ENCODE results near the gene COG6. TPM values are rescaled to one million over a fixed set of nuclear protein-coding genes. Genes with fewer than 3 reads are reported as not detected.

Gene COG6
- total and polyA plus RNA-seq, 2 of the 13 experiments (the other 11 are each of a cell fraction or from before 2014, with no cell fraction given) = 23.5 to 26.1 TPM

GRCh38 chr13:39685652-39686051 is 30.2 kb downstream of the COG6 start:
- in situ Hi-C loops (cut with HindIII; ENCODE audit: extremely low pct_ligation_motif_present, low pct_unique_long_range_greater_than_20kb) = no loop called here
- Histone ChIP-seq H2AFZ (ENCODE audit: low read length) (no peak overlapping the region), H3K36me3 (replicated peaks in 1 of 2; ENCODE audit: control insufficient read depth in 1 of 2, insufficient read depth in 2 of 2, low read length in 2 of 2) (peaks cover 1 to 21% of the 10 kb centered on the region in 2 experiments; a peak in 4 of 5 replicates), H3K4me1 (ENCODE audit: insufficient read depth, low read length) (no peaks in the 10 kb centered on the region), H3K79me2 (ENCODE audit: insufficient read depth, low read length) (no peaks in the 10 kb centered on the region), H3K9me3 (ENCODE audit: low read length) (no peaks in the 10 kb centered on the region), H3K4me2 (ENCODE audit: low read depth, low read length) (no peak overlapping the region), H4K20me1 (ENCODE audit: insufficient read depth, low read length) (no peaks in the 10 kb centered on the region), H3K27me3 (ENCODE audit: control insufficient read depth in 1 of 2, insufficient read depth in 2 of 2, low read length in 2 of 2) (no peaks in the 10 kb centered on the region), H3K9ac (ENCODE audit: insufficient read depth, low read depth, low read length) (no peak overlapping the region), H3K4me3 (replicated peaks in 1 of 3; ENCODE audit: insufficient read depth in 1 of 3, low read depth in 2 of 3, low read length in 3 of 3) (no peak overlapping the region), H3K27ac (ENCODE audit: extremely low read length, insufficient read depth, low read length) (no peak overlapping the region)
- CTCF ChIA-PET (ENCODE audit: low intra/inter-chr PET ratio, low total read pairs) = interaction anchor here (1.8 kb wide), 1 partner anchor 1091 kb away, joined by 7 read pairs; no protein-coding TSS in a partner anchor
- DNase-seq (ENCODE audit: low spot score) (no peak), FAIRE-seq (no peak), ATAC-seq (no peak)
- POLR2A ChIA-PET = no interaction called here
- 96% methylated on average over 1 of the region's 1 CpG for WGBS (ENCODE audit: low lambda C conversion rate)
- BruUV-seq (replicated peaks) = no TSS peak
- intact Hi-C loops (cut with micrococcal nuclease; ENCODE audit: unreplicated experiment) = loop anchor here (2.0 to 10.0 kb wide), 2 partner anchors 259 to 1091 kb away; no protein-coding TSS in a partner anchor
- no peak for TF ChIP-seq ZNF567 (CRISPR knock-in tag; IDR thresholded peaks at IDR 0.05; ENCODE audit: borderline replicate concordance)
- no peak for TF ChIP-seq FOXJ3 (CRISPR knock-in tag; IDR thresholded peaks at IDR 0.05; ENCODE audit: borderline replicate concordance)
- no peak for TF ChIP-seq ZBTB44 (CRISPR knock-in tag; IDR thresholded peaks at IDR 0.05)
- TF ChIP-seq GABPB1 (CRISPR knock-in tag; IDR thresholded peaks at IDR 0.05) = no peak
- no peak for TF ChIP-seq NBN (conservative IDR thresholded peaks at IDR 0.05)
- TF ChIP-seq ZBTB43 (CRISPR knock-in tag; conservative IDR thresholded peaks at IDR 0.05) = no peak
- no peak for TF ChIP-seq RARA (CRISPR knock-in tag; IDR thresholded peaks at IDR 0.05)
- no peak for TF ChIP-seq HOXD1 (CRISPR knock-in tag; IDR thresholded peaks at IDR 0.05)
- TF ChIP-seq ZMYM2 (CRISPR knock-in tag; IDR thresholded peaks at IDR 0.05) = no peak
- no peak for TF ChIP-seq ZBTB40 (IDR thresholded peaks at IDR 0.05)
- no peak for TF ChIP-seq ZBTB40 (CRISPR knock-in tag; IDR thresholded peaks at IDR 0.05)
- no peak for TF ChIP-seq POGK (CRISPR knock-in tag; conservative IDR thresholded peaks at IDR 0.05)

Measured in HepG2 (cell line).